IPS-18a (cell line): ENCODE measurements around the gene ZNF280B.
"Not testable (repeated sequence)": the region's sequence is repeated elsewhere in the genome, so short reads cannot be mapped to it uniquely, and the experiment has no call there.

Experiments
- H3K27ac ChIP-seq: one replicate; pipeline ENCODE4 v1.5.1; 2013; ENCODE audit warnings: low read length
- H3K27me3 ChIP-seq: one replicate; pipeline ENCODE4 v1.6.1; 2013; ENCODE audit warnings: mild to moderate bottlenecking, low read length; ENCODE audit not compliant: control insufficient read depth, insufficient read depth
- H3K36me3 ChIP-seq: one replicate; pipeline ENCODE4 v1.6.1; 2013; ENCODE audit warnings: low read depth, low read length; ENCODE audit not compliant: control insufficient read depth
- H3K4me1 ChIP-seq: one replicate; pipeline ENCODE4 v1.6.1; 2013; ENCODE audit warnings: low read depth, low read length; ENCODE audit not compliant: control insufficient read depth
- H3K4me3 ChIP-seq: one replicate; pipeline ENCODE4 v1.5.1; 2013; ENCODE audit warnings: low read length
- H3K9ac ChIP-seq: one replicate; pipeline ENCODE4 v1.6.1; 2013; ENCODE audit warnings: mild to moderate bottlenecking, low read length, moderate library complexity
- H3K9me3 ChIP-seq: one replicate; pipeline ENCODE4 v1.6.1; 2013; ENCODE audit warnings: low read depth, low read length; ENCODE audit not compliant: control insufficient read depth

The ZNF280B gene

GRCh38 chr22:22533417-22533816, 24.9 kb upstream of the ZNF280B start:
- Histone ChIP-seq H3K4me1 (no peaks in the 10 kb centered on the region), H3K36me3 (no peaks in the 10 kb centered on the region), H3K27ac (no peak overlapping the region), H3K9me3 (no peaks in the 10 kb centered on the region), H3K4me3 (no peak overlapping the region), H3K9ac (no peak overlapping the region), H3K27me3 (peaks cover 35% of the 10 kb centered on the region)

- H3K4me3 ChIP-seq, H3K36me3 ChIP-seq, H3K9ac ChIP-seq, H3K9me3 ChIP-seq, H3K4me1 ChIP-seq, H3K27ac ChIP-seq: not testable (repeated sequence)
- peaks cover 30% of the 10 kb centered on the region for H3K27me3 ChIP-seq
Observed at GRCh38 chr22:22532547-22533071, 24.1 kb upstream of the ZNF280B start.

- no peak overlapping the region for H3K9ac ChIP-seq
- H3K27ac ChIP-seq: no peak overlapping the region
- peaks cover 24% of the 10 kb centered on the region for H3K27me3 ChIP-seq
- H3K9me3 ChIP-seq: no peaks in the 10 kb centered on the region
- H3K36me3 ChIP-seq: no peaks in the 10 kb centered on the region
- H3K4me1 ChIP-seq: no peaks in the 10 kb centered on the region
- no peak overlapping the region for H3K4me3 ChIP-seq
Observed at GRCh38 chr22:22531770-22532546, 23.4 kb upstream of the ZNF280B start.

- no peak overlapping the region for H3K27ac ChIP-seq
- peaks cover 24% of the 10 kb centered on the region for H3K27me3 ChIP-seq
- no peak overlapping the region for H3K9ac ChIP-seq
- no peaks in the 10 kb centered on the region for H3K4me1 ChIP-seq
- H3K9me3 ChIP-seq: no peaks in the 10 kb centered on the region
- H3K4me3 ChIP-seq: no peak overlapping the region
- H3K36me3 ChIP-seq: no peaks in the 10 kb centered on the region
Observed at GRCh38 chr22:22528780-22529179, 20.2 kb upstream of the ZNF280B start.

GRCh38 chr22:22527312-22527711, 18.8 kb upstream of the ZNF280B start:
- Histone ChIP-seq H3K27me3 (peaks cover 33% of the 10 kb centered on the region), H3K4me3 (no peak overlapping the region), H3K36me3 (no peaks in the 10 kb centered on the region), H3K9ac (no peak overlapping the region), H3K4me1 (no peaks in the 10 kb centered on the region), H3K27ac (no peak overlapping the region), H3K9me3 (no peaks in the 10 kb centered on the region)

GRCh38 chr22:22526125-22526912, 17.8 kb upstream of the ZNF280B start:
- H3K27me3 ChIP-seq: peaks cover 39% of the 10 kb centered on the region
- no peaks in the 10 kb centered on the region for H3K36me3 ChIP-seq
- H3K27ac ChIP-seq: no peak overlapping the region
- H3K9ac ChIP-seq: no peak overlapping the region
- H3K9me3 ChIP-seq: no peaks in the 10 kb centered on the region
- no peak overlapping the region for H3K4me3 ChIP-seq
- H3K4me1 ChIP-seq: no peaks in the 10 kb centered on the region

- H3K36me3 ChIP-seq: no peaks in the 10 kb centered on the region
- H3K4me1 ChIP-seq: peaks cover 4% of the 10 kb centered on the region
- no peaks in the 10 kb centered on the region for H3K9me3 ChIP-seq
- H3K4me3 ChIP-seq: no peak overlapping the region
- no peak overlapping the region for H3K27ac ChIP-seq
- H3K27me3 ChIP-seq: peaks cover 58% of the 10 kb centered on the region
- H3K9ac ChIP-seq: no peak overlapping the region
Observed at GRCh38 chr22:22523494-22523893, 15.0 kb upstream of the ZNF280B start.

- Histone ChIP-seq H3K27me3 (peaks cover 65% of the 10 kb centered on the region), H3K4me1 (peaks cover 4% of the 10 kb centered on the region), H3K9ac (no peak overlapping the region), H3K27ac (no peak overlapping the region), H3K4me3 (no peak overlapping the region), H3K9me3 (no peaks in the 10 kb centered on the region), H3K36me3 (no peaks in the 10 kb centered on the region)
Observed at GRCh38 chr22:22521631-22522030, 13.1 kb upstream of the ZNF280B start.

GRCh38 chr22:22520667-22521602, 12.4 kb upstream of the ZNF280B start:
- H3K9me3 ChIP-seq: no peaks in the 10 kb centered on the region
- peaks cover 68% of the 10 kb centered on the region for H3K27me3 ChIP-seq
- H3K9ac ChIP-seq: no peak overlapping the region
- H3K4me3 ChIP-seq: no peak overlapping the region
- H3K27ac ChIP-seq: no peak overlapping the region
- H3K36me3 ChIP-seq: no peaks in the 10 kb centered on the region
- peaks cover 4% of the 10 kb centered on the region for H3K4me1 ChIP-seq

- no peaks in the 10 kb centered on the region for H3K9me3 ChIP-seq
- H3K4me3 ChIP-seq: no peak within 1 kb of the TSS
- no peak within 1 kb of the TSS for H3K27ac ChIP-seq
- H3K27me3 ChIP-seq: peaks cover 67% of the 10 kb centered on the region
- peaks cover 4% of the 10 kb centered on the region for H3K4me1 ChIP-seq
- H3K9ac ChIP-seq: no peak within 1 kb of the TSS
- H3K36me3 ChIP-seq: no peaks in the 10 kb centered on the region
Observed at GRCh38 chr22:22520020-22520656, 11.6 kb upstream of the ZNF280B start, which contains the start of gene ZNF280A. Gene ZNF280A, minus strand, starts transcription at chr22:22520270. Its CDS starts 4,640 bp downstream, at chr22:22515630.
